ENCODE measurements around the gene MUC12.
"Not testable (repeated sequence)": the region's sequence is repeated elsewhere in the genome, so short reads cannot be mapped to it uniquely, and the experiment has no call there.

DNA sequence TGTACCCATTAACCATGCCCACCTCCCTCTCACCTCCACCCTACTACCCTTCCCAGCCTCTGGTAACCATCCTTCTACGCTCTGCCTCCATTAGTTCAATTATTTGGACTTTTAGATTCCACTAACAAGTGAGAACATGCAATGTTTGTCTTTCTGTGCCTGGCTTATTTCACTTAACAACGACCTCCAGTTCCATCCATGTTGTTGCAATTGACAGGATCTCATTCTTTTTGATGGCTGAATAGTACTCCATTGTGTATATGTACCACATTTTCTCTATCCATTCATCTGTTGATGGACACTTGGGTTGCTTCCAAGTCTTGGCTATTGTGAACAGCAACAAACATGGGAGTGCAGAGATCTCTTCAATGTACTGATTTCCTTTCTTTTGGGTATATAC, 38.0 kb downstream of the MUC12 start:
- TF ChIP-seq, protein P1, sequence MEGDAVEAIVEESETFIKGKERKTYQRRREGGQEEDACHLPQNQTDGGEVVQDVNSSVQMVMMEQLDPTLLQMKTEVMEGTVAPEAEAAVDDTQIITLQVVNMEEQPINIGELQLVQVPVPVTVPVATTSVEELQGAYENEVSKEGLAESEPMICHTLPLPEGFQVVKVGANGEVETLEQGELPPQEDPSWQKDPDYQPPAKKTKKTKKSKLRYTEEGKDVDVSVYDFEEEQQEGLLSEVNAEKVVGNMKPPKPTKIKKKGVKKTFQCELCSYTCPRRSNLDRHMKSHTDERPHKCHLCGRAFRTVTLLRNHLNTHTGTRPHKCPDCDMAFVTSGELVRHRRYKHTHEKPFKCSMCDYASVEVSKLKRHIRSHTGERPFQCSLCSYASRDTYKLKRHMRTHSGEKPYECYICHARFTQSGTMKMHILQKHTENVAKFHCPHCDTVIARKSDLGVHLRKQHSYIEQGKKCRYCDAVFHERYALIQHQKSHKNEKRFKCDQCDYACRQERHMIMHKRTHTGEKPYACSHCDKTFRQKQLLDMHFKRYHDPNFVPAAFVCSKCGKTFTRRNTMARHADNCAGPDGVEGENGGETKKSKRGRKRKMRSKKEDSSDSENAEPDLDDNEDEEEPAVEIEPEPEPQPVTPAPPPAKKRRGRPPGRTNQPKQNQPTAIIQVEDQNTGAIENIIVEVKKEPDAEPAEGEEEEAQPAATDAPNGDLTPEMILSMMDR (IDR thresholded peaks at IDR 0.05), result not testable (repeated sequence)
- not testable (repeated sequence) for TF ChIP-seq POLR2A (IDR thresholded peaks at IDR 0.05)
